Gastroesophageal sphincter (tissue), 3 donors: ENCODE data around the gene SRPK2.

ENCODE experiments used
- EP300 ChIP-seq: sonication (generic); formaldehyde crosslinking; IDR thresholded peaks from one replicate; pipeline ENCODE4 v1.6.1; 2017; ENCODE audit warnings: antibody characterized with exemption, mild to moderate bottlenecking
- POLR2A ChIP-seq, 2 donors: fragments of 450-650 bp; IDR thresholded peaks; one replicate each; pipeline ENCODE4 v1.6.1; 2017; ENCODE audit warnings: antibody characterized with exemption in 2 of 2, mild to moderate bottlenecking in 2 of 2, moderate library complexity in 1 of 2
- POLR2AphosphoS5 ChIP-seq: sonication (generic); formaldehyde crosslinking; IDR thresholded peaks from one replicate; pipeline ENCODE4 v1.6.1; 2017; ENCODE audit warnings: antibody characterized with exemption
- TF ChIP-seq, protein P1 (sequence below), 4 experiments: fragments of 200-600 bp in 2 of 4; fragments of 450-650 bp in 2 of 4; sonication (generic) in 1 of 4; IDR thresholded peaks; one replicate each; pipeline ENCODE4 v1.5.1; 2017 to 2019; ENCODE audit warnings: antibody characterized with exemption in 4 of 4, mild to moderate bottlenecking in 2 of 4, moderate library complexity in 2 of 4

DNA sequence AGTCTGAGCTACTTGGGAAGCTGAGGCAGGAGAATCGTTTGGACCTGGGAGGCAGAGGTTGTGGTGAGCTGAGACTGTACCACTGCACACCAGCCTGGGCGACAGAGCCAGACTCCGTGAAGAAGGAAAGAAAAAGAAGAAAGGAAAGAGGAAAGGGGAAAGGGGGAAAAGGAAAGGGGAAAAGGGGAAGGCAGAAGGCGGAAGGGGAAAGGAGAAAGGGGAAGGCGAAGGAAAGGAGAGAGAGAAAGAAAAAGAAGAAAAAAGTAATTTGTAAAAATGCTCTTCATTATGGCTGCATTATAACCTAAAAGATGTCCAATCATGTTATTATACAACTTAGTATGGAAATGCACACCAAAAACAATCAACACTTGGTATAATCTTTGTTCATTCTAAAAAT lies 110.2 kb downstream of the SRPK2 start:
- TF ChIP-seq, protein P1, sequence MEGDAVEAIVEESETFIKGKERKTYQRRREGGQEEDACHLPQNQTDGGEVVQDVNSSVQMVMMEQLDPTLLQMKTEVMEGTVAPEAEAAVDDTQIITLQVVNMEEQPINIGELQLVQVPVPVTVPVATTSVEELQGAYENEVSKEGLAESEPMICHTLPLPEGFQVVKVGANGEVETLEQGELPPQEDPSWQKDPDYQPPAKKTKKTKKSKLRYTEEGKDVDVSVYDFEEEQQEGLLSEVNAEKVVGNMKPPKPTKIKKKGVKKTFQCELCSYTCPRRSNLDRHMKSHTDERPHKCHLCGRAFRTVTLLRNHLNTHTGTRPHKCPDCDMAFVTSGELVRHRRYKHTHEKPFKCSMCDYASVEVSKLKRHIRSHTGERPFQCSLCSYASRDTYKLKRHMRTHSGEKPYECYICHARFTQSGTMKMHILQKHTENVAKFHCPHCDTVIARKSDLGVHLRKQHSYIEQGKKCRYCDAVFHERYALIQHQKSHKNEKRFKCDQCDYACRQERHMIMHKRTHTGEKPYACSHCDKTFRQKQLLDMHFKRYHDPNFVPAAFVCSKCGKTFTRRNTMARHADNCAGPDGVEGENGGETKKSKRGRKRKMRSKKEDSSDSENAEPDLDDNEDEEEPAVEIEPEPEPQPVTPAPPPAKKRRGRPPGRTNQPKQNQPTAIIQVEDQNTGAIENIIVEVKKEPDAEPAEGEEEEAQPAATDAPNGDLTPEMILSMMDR (IDR thresholded peaks at IDR 0.05) = no peak
- TF ChIP-seq POLR2AphosphoS5 (no peak), EP300 (no peak), POLR2A (IDR thresholded peaks at IDR 0.05) (no peak)
